Hepatocyte (in vitro differentiated cells): Measurements from ENCODE around the gene TWSG1. TPM values are rescaled to one million over a fixed set of nuclear protein-coding genes. Genes with fewer than 3 reads are reported as not detected.

Experiments used
- DNase-seq: peaks from one replicate; pipeline ENCODE4 v3.0.0-alpha.2; 2016; ENCODE audit warnings: low spot score
- H2AFZ ChIP-seq: fragments of 200-600 bp; sonication (generic); 2 replicates; pipeline ENCODE4 v1.6.0; 2016; ENCODE audit warnings: antibody characterized with exemption, mild to moderate bottlenecking
- H3K27ac ChIP-seq: fragments of 200-600 bp; sonication (generic); 2 replicates; pipeline ENCODE4 v1.5.1; 2016; ENCODE audit warnings: mild to moderate bottlenecking
- H3K27me3 ChIP-seq: fragments of 200-600 bp; sonication (generic); 2 replicates; pipeline ENCODE4 v1.6.1; 2016
- H3K36me3 ChIP-seq: fragments of 200-600 bp; sonication (generic); replicated peaks from 2 replicates; pipeline ENCODE4 v1.5.1; 2016; ENCODE audit warnings: low read depth; ENCODE audit not compliant: insufficient read depth
- H3K4me1 ChIP-seq: fragments of 200-600 bp; sonication (generic); 2 replicates; pipeline ENCODE4 v1.5.1; 2016; ENCODE audit warnings: mild to moderate bottlenecking, moderate library complexity; ENCODE audit not compliant: insufficient read depth
- H3K4me2 ChIP-seq: fragments of 200-600 bp; sonication (generic); 2 replicates; pipeline ENCODE4 v1.6.0; 2016
- H3K4me3 ChIP-seq: fragments of 200-600 bp; sonication (generic); 2 replicates; pipeline ENCODE4 v1.5.1; 2016; ENCODE audit warnings: mild to moderate bottlenecking
- H3K79me2 ChIP-seq: fragments of 200-600 bp; sonication (generic); 2 replicates; pipeline ENCODE4 v1.6.0; 2017; ENCODE audit warnings: mild to moderate bottlenecking
- H3K9me2 ChIP-seq: fragments of 200-600 bp; sonication (generic); replicated peaks from 2 replicates; pipeline ENCODE4 v1.6.0; 2017; ENCODE audit warnings: mild to moderate bottlenecking; ENCODE audit not compliant: insufficient read depth
- H3K9me3 ChIP-seq: fragments of 200-600 bp; sonication (generic); 2 replicates; pipeline ENCODE4 v1.5.1; 2016; ENCODE audit warnings: low read depth, mild to moderate bottlenecking
- H4K20me1 ChIP-seq: fragments of 200-600 bp; sonication (generic); 2 replicates; pipeline ENCODE4 v1.6.0; 2016; ENCODE audit warnings: mild to moderate bottlenecking; ENCODE audit not compliant: insufficient read depth, poor library complexity, severe bottlenecking
- CTCF ChIP-seq: fragments of 200-600 bp; sonication (generic); IDR thresholded peaks from 2 replicates; pipeline ENCODE4 v1.5.1; 2016; ENCODE audit warnings: antibody characterized with exemption, mild to moderate bottlenecking; ENCODE audit not compliant: poor library complexity
- EZH2 ChIP-seq: fragments of 200-600 bp; sonication (generic); IDR thresholded peaks from 2 replicates; pipeline ENCODE4 v1.6.1; 2016; ENCODE audit warnings: antibody characterized with exemption, mild to moderate bottlenecking, borderline replicate concordance
- EZH2phosphoT487 ChIP-seq: fragments of 200-600 bp; sonication (generic); IDR thresholded peaks from one replicate; pipeline ENCODE4 v1.6.1; 2018; ENCODE audit warnings: antibody characterized with exemption, mild to moderate bottlenecking, low read depth, moderate library complexity; ENCODE audit not compliant: unreplicated experiment, severe bottlenecking
- WGBS: methylation state at CpG from one replicate; pipeline ENCODE4 v1.1.6; 2016; ENCODE audit warnings: low lambda C conversion rate; ENCODE audit errors: missing lambda C conversion rate; 5-methylcytosine and 5-hydroxymethylcytosine counted together
- polyA plus RNA-seq: library from polyadenylated mRNA; unstranded; fragments of >200 nt; fragmentation: Nextera tagmentation; extraction: Ambion mirVana; gene quantifications from 2 replicates; pipeline ENCODE4 v1.2.1, GENCODE V29; 2016
- total RNA-seq: library from RNA; depleted of rRNA; stranded (reverse); fragments of >200 nt; gene quantifications from 2 replicates; pipeline ENCODE4 v1.2.3, GENCODE V29; 2014

TWSG1 gene
- total and polyA plus RNA-seq, 2 experiments from 2014 or later, result 36.7 to 61.4 TPM

GRCh38 chr18:9404565-9405060, 70.0 kb downstream of the TWSG1 start:
- 89% methylated on average over 19 of the region's 19 CpGs for WGBS
- Histone ChIP-seq H3K27me3 (no peaks in the 10 kb centered on the region), H3K27ac (no peak overlapping the region), H3K9me3 (no peaks in the 10 kb centered on the region), H3K36me3 (no peaks in the 10 kb centered on the region), H3K4me1 (no peaks in the 10 kb centered on the region), H3K4me3 (no peak overlapping the region), H3K9me2 (no peaks in the 10 kb centered on the region), H3K79me2 (no peaks in the 10 kb centered on the region), H4K20me1 (no peaks in the 10 kb centered on the region), H2AFZ (no peak overlapping the region), H3K4me2 (no peak overlapping the region)
- no peak for DNase-seq
- TF ChIP-seq CTCF, result no peak
- TF ChIP-seq EZH2phosphoT487, result no peak
- TF ChIP-seq EZH2, result no peak

- no peaks in the 10 kb centered on the region for H3K27me3 ChIP-seq
- no peaks in the 10 kb centered on the region for H3K9me2 ChIP-seq
- H3K9me3 ChIP-seq, result no peaks in the 10 kb centered on the region
- no peak overlapping the region for H3K4me3 ChIP-seq
- no peak for TF ChIP-seq EZH2phosphoT487
- H2AFZ ChIP-seq, result no peak overlapping the region
- H4K20me1 ChIP-seq, result no peaks in the 10 kb centered on the region
- H3K36me3 ChIP-seq, result no peaks in the 10 kb centered on the region
- H3K4me1 ChIP-seq, result no peaks in the 10 kb centered on the region
- DNase-seq, result no peak
- H3K4me2 ChIP-seq, result no peak overlapping the region
- H3K79me2 ChIP-seq, result no peaks in the 10 kb centered on the region
- no peak overlapping the region for H3K27ac ChIP-seq
- 83% methylated on average over 6 of the region's 7 CpGs for WGBS
These were observed 70.6 kb downstream of the TWSG1 start for GRCh38 chr18:9405130-9405529.

DNA sequence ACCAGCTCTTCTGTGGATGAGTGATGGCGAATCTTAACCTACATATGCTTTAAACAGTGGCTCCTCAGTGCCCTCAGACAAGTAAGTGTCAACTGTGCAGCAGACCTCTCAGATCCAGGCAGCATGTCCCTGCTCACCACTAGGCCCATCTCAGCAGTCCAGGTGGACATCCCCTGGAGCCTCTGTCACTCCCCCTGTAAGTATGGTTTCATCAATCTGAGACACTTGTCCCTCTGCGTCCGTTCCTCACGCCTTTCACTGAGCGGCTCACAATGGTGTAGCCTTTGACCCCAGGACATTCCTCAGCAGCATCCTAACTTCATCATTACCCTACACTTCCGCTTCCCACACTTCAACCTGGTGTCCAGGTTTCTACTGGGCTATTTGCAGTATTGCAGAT, 71.4 kb downstream of the TWSG1 start:
- 98% methylated on average over 6 of the region's 6 CpGs for WGBS
- TF ChIP-seq EZH2phosphoT487 (no peak), EZH2 (no peak), CTCF (no peak)
- H2AFZ ChIP-seq, result no peak overlapping the region

GRCh38 chr18:9410515-9410914, 75.9 kb downstream of the TWSG1 start:
- no peaks in the 10 kb centered on the region for H3K27me3 ChIP-seq
- H2AFZ ChIP-seq, result no peak overlapping the region
- no peak overlapping the region for H3K27ac ChIP-seq
- no peaks in the 10 kb centered on the region for H3K36me3 ChIP-seq
- WGBS, result 80% methylated on average over 1 of the region's 1 CpG
- no peak overlapping the region for H3K4me3 ChIP-seq
- no peak for DNase-seq
- no peak overlapping the region for H3K4me2 ChIP-seq
- H3K4me1 ChIP-seq, result no peaks in the 10 kb centered on the region
- no peaks in the 10 kb centered on the region for H3K9me3 ChIP-seq
- no peaks in the 10 kb centered on the region for H4K20me1 ChIP-seq
- TF ChIP-seq EZH2 (no peak), EZH2phosphoT487 (no peak), CTCF (no peak)
- H3K79me2 ChIP-seq, result no peaks in the 10 kb centered on the region
- no peaks in the 10 kb centered on the region for H3K9me2 ChIP-seq

More for the DNA sequence above, 71.4 kb downstream of the TWSG1 start:
- no peaks in the 10 kb centered on the region for H3K36me3 ChIP-seq
- no peak overlapping the region for H3K27ac ChIP-seq
- no peaks in the 10 kb centered on the region for H4K20me1 ChIP-seq
- H3K27me3 ChIP-seq, result no peaks in the 10 kb centered on the region
- no peak for DNase-seq
- H3K9me3 ChIP-seq, result no peaks in the 10 kb centered on the region
- H3K4me2 ChIP-seq, result no peak overlapping the region
- no peaks in the 10 kb centered on the region for H3K9me2 ChIP-seq
- no peak overlapping the region for H3K4me3 ChIP-seq
- H3K79me2 ChIP-seq, result no peaks in the 10 kb centered on the region
- no peaks in the 10 kb centered on the region for H3K4me1 ChIP-seq
